GM21515 (cell line): ENCODE results near the gene AGXT.

Experiments used
- ATAC-seq: cut with Tn5 transposase; IDR thresholded peaks from one replicate; pipeline ENCODE4 v1.9.1; 2021; ENCODE audit not compliant: unreplicated experiment

Gene AGXT

GRCh38 chr2:240868286-240869108 is at the start of gene AGXT:
Gene AGXT (plus strand): TSS chr2:240868824. CDS start chr2:240868866, 42 bp downstream.
- no peak for ATAC-seq

- no peak for ATAC-seq
Observed at GRCh38 chr2:240819126-240819857, 49.3 kb upstream of the AGXT start.

- ATAC-seq, result no peak
Observed at GRCh38 chr2:240819858-240820606, 48.6 kb upstream of the AGXT start, which contains the start of gene KIF1A. Gene KIF1A (minus strand): TSS chr2:240820219. CDS start chr2:240797752, 22,467 bp downstream.

- ATAC-seq, result no peak
Observed at GRCh38 chr2:240820607-240821428, 47.8 kb upstream of the AGXT start.

- no peak for ATAC-seq
Observed at GRCh38 chr2:240821429-240821778, 47.2 kb upstream of the AGXT start.

GRCh38 chr2:240822280-240822847 is 46.3 kb upstream of the AGXT start:
- no peak for ATAC-seq

- ATAC-seq, result no peak
Observed at GRCh38 chr2:240823449-240824336, 44.9 kb upstream of the AGXT start.

GRCh38 chr2:240825476-240825875 is 43.1 kb upstream of the AGXT start:
- ATAC-seq, result no peak

- no peak for ATAC-seq
Observed at GRCh38 chr2:240831594-240832204, 36.9 kb upstream of the AGXT start.

- peak; percentile 89 for ATAC-seq
Observed at GRCh38 chr2:240832205-240832727, 36.4 kb upstream of the AGXT start.

- no peak for ATAC-seq
Observed at GRCh38 chr2:240832921-240833494, 35.6 kb upstream of the AGXT start.

- no peak for ATAC-seq
Observed at GRCh38 chr2:240833724-240834285, 34.8 kb upstream of the AGXT start.

GRCh38 chr2:240834377-240834975 is 34.1 kb upstream of the AGXT start:
- no peak for ATAC-seq

- ATAC-seq, result no peak
Observed at GRCh38 chr2:240835528-240835927, 33.1 kb upstream of the AGXT start.

- ATAC-seq, result no peak
Observed at GRCh38 chr2:240836781-240837467, 31.7 kb upstream of the AGXT start.

GRCh38 chr2:240837621-240838020 is 31.0 kb upstream of the AGXT start:
- no peak for ATAC-seq
